K562 (cell line): ENCODE measurements around the gene SCGB1A1.

Source experiments
- CBFB ChIP-seq: sonication (generic); formaldehyde crosslinking; IDR thresholded peaks from 2 replicates; pipeline ENCODE4 v1.4.0; 2020; ENCODE audit warnings: mild to moderate bottlenecking, missing genetic modification reagents
- CEBPG ChIP-seq, 3 experiments: fragments of 200-800 bp in 1 of 3; sonication (Bioruptor generic) in 1 of 3; sonication (generic) in 1 of 3; formaldehyde crosslinking in 1 of 3; IDR thresholded peaks in 2 of 3; conservative IDR thresholded peaks in 1 of 3; 2 replicates each; pipeline versions ENCODE4 v1.6.1 to v1.8.0; 2016 to 2022; ENCODE audit warnings: missing compliant biosample characterization in 2 of 3, missing genetic modification characterization in 2 of 3, mild to moderate bottlenecking in 1 of 3, missing genetic modification reagents in 1 of 3
- CTCF ChIP-seq, 3 experiments: IDR thresholded peaks in 2 of 3; conservative IDR thresholded peaks in 1 of 3; 2 replicates each; pipeline ENCODE4 v1.5.1; 2011 to 2012; ENCODE audit warnings: low read length in 3 of 3, mild to moderate bottlenecking in 3 of 3, control low read depth in 2 of 3, improper control_type of control experiment in 1 of 3, inconsistent platforms in 1 of 3, low read depth in 1 of 3, mixed read lengths in 1 of 3, moderate library complexity in 1 of 3; ENCODE audit not compliant: insufficient read depth in 2 of 3
- FOSL1 ChIP-seq: fragments of 200-800 bp; sonication (Bioruptor generic); conservative IDR thresholded peaks from 2 replicates; pipeline ENCODE4 v1.6.1; 2016; ENCODE audit warnings: missing genetic modification characterization, missing compliant biosample characterization
- FOXK1 ChIP-seq: sonication (generic); formaldehyde crosslinking; IDR thresholded peaks from 2 replicates; pipeline ENCODE4 v1.8.0; 2022; ENCODE audit warnings: missing genetic modification reagents, mild to moderate bottlenecking, borderline replicate concordance
- MEF2A ChIP-seq: IDR thresholded peaks from 2 replicates; pipeline ENCODE4 v1.6.1; 2011; ENCODE audit warnings: low read depth, mild to moderate bottlenecking, low read length, moderate library complexity; ENCODE audit not compliant: control insufficient read depth
- NCOR1 ChIP-seq: fragments of 450-650 bp; IDR thresholded peaks from 2 replicates; pipeline ENCODE4 v1.6.1; 2016; ENCODE audit warnings: mild to moderate bottlenecking, moderate library complexity
- NFYB ChIP-seq: IDR thresholded peaks from 2 replicates; pipeline ENCODE4 v1.6.1; 2011; ENCODE audit warnings: mild to moderate bottlenecking, moderate library complexity; ENCODE audit not compliant: insufficient read length; ENCODE audit errors: extremely low read depth
- REST ChIP-seq, 2 experiments: fragments of 450-650 bp; formaldehyde crosslinking in 1 of 2; IDR thresholded peaks; 2 replicates each; pipeline versions ENCODE4 v1.4.0 to v1.6.1; 2014 to 2020; ENCODE audit warnings: mild to moderate bottlenecking in 2 of 2, borderline replicate concordance in 1 of 2, low read depth in 1 of 2
- SIN3A ChIP-seq, 2 experiments: fragments of 150-350 bp in 1 of 2; IDR thresholded peaks; 2 replicates each; pipeline ENCODE4 v1.6.1; 2011 to 2016; ENCODE audit warnings: borderline replicate concordance in 2 of 2, low read depth in 2 of 2, low read length in 2 of 2, mild to moderate bottlenecking in 2 of 2, moderate library complexity in 2 of 2; ENCODE audit not compliant: control insufficient read depth in 1 of 2
- SMAD4 ChIP-seq: fragments of 250-450 bp; sonication (Bioruptor Pico); conservative IDR thresholded peaks from 2 replicates; pipeline ENCODE4 v1.8.0; 2021; ENCODE audit warnings: inconsistent platforms, mild to moderate bottlenecking, moderate library complexity
- ZBTB11 ChIP-seq, 3 experiments: fragments of 200-800 bp in 1 of 3; fragments of 250-450 bp in 1 of 3; fragments of 450-650 bp in 1 of 3; sonication (Bioruptor Pico) in 1 of 3; sonication (Bioruptor generic) in 1 of 3; formaldehyde crosslinking in 1 of 3; IDR thresholded peaks; 2 replicates each; pipeline versions ENCODE4 v1.6.1 to v1.8.0; 2016 to 2022; ENCODE audit warnings: mild to moderate bottlenecking in 2 of 3, missing genetic modification characterization in 2 of 3, missing compliant biosample characterization in 1 of 3, moderate library complexity in 1 of 3

GRCh38 chr11:62456630-62457029 is 37.8 kb downstream of the SCGB1A1 start:
- no peak for TF ChIP-seq FOXK1
- TF ChIP-seq CBFB (CRISPR knock-in tag) = no peak
- TF ChIP-seq CTCF (IDR thresholded peaks at IDR 0.05 in 2 of 3, conservative IDR thresholded peaks at IDR 0.05 in 1 of 3; ENCODE audit: insufficient read depth in 2 of 3, low read depth in 1 of 3, low read length in 3 of 3) = no peak
- no peak for TF ChIP-seq MEF2A
- no peak for TF ChIP-seq NFYB
- TF ChIP-seq SMAD4 (CRISPR knock-in tag) = no peak
- no peak for TF ChIP-seq SIN3A (IDR thresholded peaks at IDR 0.05; ENCODE audit: borderline replicate concordance in 2 of 2, control insufficient read depth in 1 of 2, low read depth in 2 of 2, low read length in 2 of 2)
- no peak for TF ChIP-seq FOSL1 (tag)
- no peak for TF ChIP-seq NCOR1
- TF ChIP-seq REST (IDR thresholded peaks at IDR 0.05; ENCODE audit: borderline replicate concordance) = no peak
- no peak for TF ChIP-seq REST (CRISPR knock-in tag; IDR thresholded peaks at IDR 0.05; ENCODE audit: low read depth)
- TF ChIP-seq CEBPG (CRISPR knock-in tag; IDR thresholded peaks at IDR 0.05) = no peak
- TF ChIP-seq CEBPG (tag; conservative IDR thresholded peaks at IDR 0.05 in 1 of 2, IDR thresholded peaks at IDR 0.05 in 1 of 2) = no peak
- TF ChIP-seq ZBTB11 (CRISPR knock-in tag; IDR thresholded peaks at IDR 0.05) = no peak
